GM15510 (cell line): ENCODE measurements around the gene TP53TG3F.
"Not testable (repeated sequence)": the region's sequence is repeated elsewhere in the genome, so short reads cannot be mapped to it uniquely, and the experiment has no call there.

Experiments
- POLR2A ChIP-seq: IDR thresholded peaks from 3 replicates; pipeline ENCODE4 v1.6.1; 2011; ENCODE audit warnings: borderline replicate concordance; ENCODE audit not compliant: insufficient read length; ENCODE audit errors: extremely low read depth

TP53TG3F gene

GRCh38 chr16:33459312-33459711 lies at the start of gene TP53TG3F:
Gene TP53TG3F (plus strand): TSS chr16:33459612. CDS start chr16:33459680, 68 bp downstream.
- not testable (repeated sequence) for TF ChIP-seq POLR2A
